ENCODE data around the gene TNP2. TPM values are rescaled to one million over a fixed set of nuclear protein-coding genes. Genes with fewer than 3 reads are reported as not detected.

The TNP2 gene
- total and polyA plus RNA-seq, 9 of the 15 experiments (the other 6 are each of a cell fraction or from before 2014, with no cell fraction given), result not detected

GRCh38 chr16:11296351-11296705 lies 27.2 kb upstream of the TNP2 start:
- TF ChIP-seq ELK3 (CRISPR knock-in tag; IDR thresholded peaks at IDR 0.05) (no peak), FIP1L1 (IDR thresholded peaks at IDR 0.05; ENCODE audit: low read depth, low read length, poor library complexity, severe bottlenecking) (no peak), ETV6 (IDR thresholded peaks at IDR 0.05; ENCODE audit: borderline replicate concordance in 1 of 2, low read depth in 2 of 2, low read length in 1 of 2) (no peak), ETV6 (CRISPR knock-in tag; IDR thresholded peaks at IDR 0.05; ENCODE audit: borderline replicate concordance) (no peak), ZNF124 (CRISPR knock-in tag; IDR thresholded peaks at IDR 0.05) (no peak), POU5F1 (IDR thresholded peaks at IDR 0.05; ENCODE audit: borderline replicate concordance, low read depth, low read length, partially characterized antibody) (no peak), EGR1 (conservative IDR thresholded peaks at IDR 0.05) (no peak), TARDBP (IDR thresholded peaks at IDR 0.05) (no peak), CREB3 (tag; conservative IDR thresholded peaks at IDR 0.05; ENCODE audit: low read depth) (no peak), SIX5 (IDR thresholded peaks at IDR 0.05; ENCODE audit: borderline replicate concordance in 1 of 2, insufficient read depth in 1 of 2, low read depth in 1 of 2, low read length in 2 of 2) (no peak), ZNF184 (CRISPR knock-in tag; IDR thresholded peaks at IDR 0.05) (no peak), IRF2 (CRISPR knock-in tag; IDR thresholded peaks at IDR 0.05) (no peak), RCOR1 (IDR thresholded peaks at IDR 0.05; ENCODE audit: borderline replicate concordance in 1 of 2, low read depth in 2 of 2, low read length in 2 of 2) (no peak), GATAD2A (IDR thresholded peaks at IDR 0.05) (no peak), STAT5B (CRISPR knock-in tag; IDR thresholded peaks at IDR 0.05) (no peak), SRSF3 (IDR thresholded peaks at IDR 0.05; ENCODE audit: insufficient read depth, low read length) (no peak), KAT7 (CRISPR knock-in tag; IDR thresholded peaks at IDR 0.05; ENCODE audit: borderline replicate concordance) (no peak), HDAC1 (IDR thresholded peaks at IDR 0.05) (no peak), NFYB (IDR thresholded peaks at IDR 0.05; ENCODE audit: extremely low read depth, insufficient read length) (no peak), TRIM24 (IDR thresholded peaks at IDR 0.05) (no peak)
- BruUV-seq (replicated peaks), result no TSS peak
- Histone ChIP-seq H3K9ac (ENCODE audit: insufficient read depth in 1 of 2, low read depth in 2 of 2, low read length in 2 of 2) (no peak overlapping the region), H3K4me2 (ENCODE audit: insufficient read depth, low read length) (no peak overlapping the region), H3K79me2 (ENCODE audit: control insufficient read depth, insufficient read depth, low read length) (no peaks in the 10 kb centered on the region), H3K9me1 (ENCODE audit: control insufficient read depth, insufficient read depth, low read length) (no peaks in the 10 kb centered on the region), H4K20me1 (replicated peaks; ENCODE audit: control insufficient read depth, insufficient read depth, low read length) (no peaks in the 10 kb centered on the region), H3K4me1 (replicated peaks in 1 of 2; ENCODE audit: control insufficient read depth in 2 of 2, insufficient read depth in 2 of 2, low read length in 2 of 2) (peaks cover 6 to 13% of the 10 kb centered on the region in 2 experiments; a peak in 4 of 5 replicates), H3K9me3 (replicated peaks; ENCODE audit: control insufficient read depth, insufficient read depth, low read depth, low read length) (no peaks in the 10 kb centered on the region), H3K4me3 (no peak overlapping the region), H3K36me3 (ENCODE audit: control insufficient read depth, insufficient read depth, low read length) (no peaks in the 10 kb centered on the region), H3K27ac (ENCODE audit: extremely low read depth, low read depth, low read length) (no peak overlapping the region), H3K27me3 (ENCODE audit: control insufficient read depth in 2 of 2, insufficient read depth in 2 of 2, low read length in 2 of 2) (peaks cover 0 to 13% of the 10 kb centered on the region in 2 experiments; a peak in 2 of 5 replicates), H2AFZ (ENCODE audit: low read depth, low read length) (no peak overlapping the region)
- POLR2A ChIA-PET, result interaction anchor here (1.0 kb wide), 1 partner anchor 12 kb away, joined by 4 read pairs; no protein-coding TSS in a partner anchor
- FAIRE-seq (no peak), DNase-seq (ENCODE audit: extremely low read depth in 1 of 4, low spot score in 3 of 4) (no peak), ATAC-seq (no peak)
- in situ Hi-C loops (cut with MboI) (no loop called here), intact Hi-C loops (cut with micrococcal nuclease) (no loop called here)
- 69% methylated on average over 3 of the region's 3 CpGs for WGBS (ENCODE audit: insufficient coverage, low coverage, missing lambda C conversion rate)
- CTCF ChIA-PET (ENCODE audit: low intra/inter-chr PET ratio), result no interaction called here

Measured in K562 (cell line).